Activated CD4-positive, alpha-beta T cell treated with anti-CD3 and anti-CD28 coated beads, Interleukin-2, amount 10 ng/mL, durations not matched to agents 24 days and 14 days (primary cell): ENCODE results near the gene KRT23. TPM values are rescaled to one million over a fixed set of nuclear protein-coding genes. Genes with fewer than 3 reads are reported as not detected.

Experiments
- DNase-seq: peaks from one replicate; pipeline ENCODE4 v3.0.0; 2022
- H3K27ac Mint-ChIP-seq: one replicate; pipeline ENCODE4 v1.8.0; 2022; ENCODE audit warnings: mild to moderate bottlenecking, mixed read lengths
- H3K27me3 Mint-ChIP-seq: one replicate; pipeline ENCODE4 v1.8.0; 2022; ENCODE audit warnings: mixed read lengths
- H3K36me3 Mint-ChIP-seq: one replicate; pipeline ENCODE4 v1.8.0; 2022; ENCODE audit warnings: low read depth, mild to moderate bottlenecking, mixed read lengths
- H3K4me1 Mint-ChIP-seq: one replicate; pipeline ENCODE4 v1.8.0; 2021; ENCODE audit warnings: mixed read lengths
- H3K4me3 Mint-ChIP-seq: one replicate; pipeline ENCODE4 v1.8.0; 2022; ENCODE audit warnings: mild to moderate bottlenecking, moderate library complexity, mixed read lengths
- H3K9me3 Mint-ChIP-seq: one replicate; pipeline ENCODE4 v1.8.0; 2021; ENCODE audit warnings: mixed read lengths
- intact Hi-C: fragments of 100-400 bp; cut with micrococcal nuclease; formaldehyde crosslinking; loops from one replicate; pipeline ENCODE4 v1.15.1; 2023
- total RNA-seq: library from RNA; stranded (reverse); gene quantifications from 2 replicates; pipeline ENCODE4 v1.2.3, GENCODE V29; 2022

Gene KRT23
- total RNA-seq, 1 donor from 2014 or later, result not detected

DNA sequence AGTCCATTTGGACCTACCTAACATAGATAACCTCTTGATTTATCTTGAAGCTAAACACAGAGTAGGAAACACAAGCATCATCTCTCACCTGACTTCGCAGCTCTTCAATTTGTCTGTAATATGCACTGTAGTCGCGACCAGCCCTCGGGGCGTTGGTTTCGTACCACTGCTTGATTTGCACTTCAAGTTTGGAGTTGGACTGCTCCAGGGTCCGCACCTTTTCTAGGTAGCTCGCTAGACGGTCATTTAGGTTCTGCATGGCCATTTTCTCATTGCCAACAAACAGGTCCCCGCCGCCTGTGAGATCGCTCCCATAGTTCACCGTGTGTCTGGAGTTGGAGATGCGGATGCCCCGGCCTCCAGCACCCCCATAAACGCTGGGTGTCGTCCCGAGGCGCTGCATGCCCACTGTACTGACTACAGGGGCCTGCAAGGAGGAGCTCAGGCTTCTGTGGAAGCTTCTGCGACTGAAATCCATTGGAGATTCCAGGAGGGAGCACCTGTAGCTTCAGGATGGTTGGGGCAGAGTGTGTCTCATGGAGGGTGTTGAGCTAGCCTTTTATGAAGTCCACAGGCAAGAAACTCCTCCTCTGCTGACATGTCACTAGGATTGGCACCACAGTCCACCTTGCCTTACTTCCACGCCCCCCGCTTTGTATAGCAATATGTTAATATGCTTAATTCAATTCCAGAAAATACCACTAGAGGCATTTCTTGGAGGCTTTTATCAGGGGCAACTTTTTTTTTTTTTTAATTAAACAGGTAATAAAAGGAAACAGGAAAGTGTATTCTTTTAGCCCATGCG lies 52.5 kb downstream of the KRT23 start, which contains the start of gene KRT20:
Gene KRT20 (minus strand): TSS at position 535 of the 805 bp plus-strand sequence. CDS start 57 bp downstream, at position 478.
- H3K36me3 Mint-ChIP-seq, result no peaks in the 10 kb centered on the region
- H3K27ac Mint-ChIP-seq, result no peak within 1 kb of the TSS
- intact Hi-C loops, result no loop called here
- DNase-seq, result no peak
- H3K4me3 Mint-ChIP-seq, result no peak within 1 kb of the TSS
- H3K4me1 Mint-ChIP-seq, result no peaks in the 10 kb centered on the region
- no peaks in the 10 kb centered on the region for H3K9me3 Mint-ChIP-seq
- H3K27me3 Mint-ChIP-seq, result peaks cover 35% of the 10 kb centered on the region

DNA sequence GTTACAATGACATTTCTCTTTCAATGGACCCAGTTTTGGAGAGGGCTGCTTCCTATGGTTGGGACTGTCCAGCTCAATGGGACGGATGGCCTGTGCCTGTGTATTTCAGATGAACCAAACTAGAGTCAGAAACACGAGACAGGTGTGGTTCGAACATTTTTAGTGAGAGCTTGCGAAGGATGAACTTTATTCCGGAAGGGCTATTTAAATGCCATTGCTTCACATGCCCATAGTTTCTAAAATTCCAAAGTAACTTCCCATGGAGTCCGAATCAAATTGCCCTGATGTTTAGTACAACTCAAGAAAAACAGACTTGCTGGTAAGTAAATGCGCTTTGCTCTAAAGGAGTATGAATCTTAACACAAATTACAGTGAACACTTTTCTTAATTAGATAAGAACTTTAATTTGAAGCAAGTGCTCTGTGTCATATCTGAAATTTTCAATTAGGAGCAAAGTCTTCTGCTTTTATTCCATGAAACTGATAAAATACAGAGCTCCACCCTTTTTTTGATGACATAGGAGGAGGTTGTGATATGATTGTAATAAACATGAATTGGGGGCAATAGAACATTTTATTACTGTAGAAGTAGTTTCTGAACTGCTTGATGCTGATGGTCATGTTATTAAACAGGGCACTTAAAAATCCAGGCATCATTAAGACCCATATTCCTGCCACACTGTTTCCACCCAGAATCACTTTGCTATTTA lies 53.7 kb downstream of the KRT23 start:
- no peak overlapping the region for H3K4me3 Mint-ChIP-seq
- no peak for DNase-seq
- no peaks in the 10 kb centered on the region for H3K4me1 Mint-ChIP-seq
- intact Hi-C loops, result no loop called here
- H3K27ac Mint-ChIP-seq, result no peak overlapping the region
- peaks cover 24% of the 10 kb centered on the region for H3K27me3 Mint-ChIP-seq
- H3K9me3 Mint-ChIP-seq, result no peaks in the 10 kb centered on the region
- H3K36me3 Mint-ChIP-seq, result no peaks in the 10 kb centered on the region

DNA sequence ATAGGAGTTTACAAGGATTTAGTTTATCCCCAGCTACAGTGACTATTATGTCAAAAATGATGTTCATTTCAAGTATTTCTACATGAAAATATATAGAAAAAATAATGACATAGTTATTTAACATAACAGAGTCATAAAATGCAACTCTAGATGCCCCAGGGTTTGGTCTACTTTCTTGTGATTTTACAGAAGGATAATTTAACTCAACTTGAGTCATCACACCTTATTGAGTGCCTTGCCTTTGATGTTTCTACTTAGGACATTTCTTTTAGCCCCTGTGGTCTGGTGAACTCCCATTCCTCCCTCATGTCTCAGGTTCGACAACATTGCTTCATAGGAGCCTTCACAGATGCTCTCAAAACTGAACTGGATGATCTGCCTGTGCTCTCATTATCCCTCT lies 54.4 kb downstream of the KRT23 start:
- H3K36me3 Mint-ChIP-seq, result no peaks in the 10 kb centered on the region
- no peak for DNase-seq
- peaks cover 17% of the 10 kb centered on the region for H3K27me3 Mint-ChIP-seq
- intact Hi-C loops, result no loop called here
- no peak overlapping the region for H3K4me3 Mint-ChIP-seq
- no peaks in the 10 kb centered on the region for H3K4me1 Mint-ChIP-seq
- no peaks in the 10 kb centered on the region for H3K9me3 Mint-ChIP-seq
- no peak overlapping the region for H3K27ac Mint-ChIP-seq

DNA sequence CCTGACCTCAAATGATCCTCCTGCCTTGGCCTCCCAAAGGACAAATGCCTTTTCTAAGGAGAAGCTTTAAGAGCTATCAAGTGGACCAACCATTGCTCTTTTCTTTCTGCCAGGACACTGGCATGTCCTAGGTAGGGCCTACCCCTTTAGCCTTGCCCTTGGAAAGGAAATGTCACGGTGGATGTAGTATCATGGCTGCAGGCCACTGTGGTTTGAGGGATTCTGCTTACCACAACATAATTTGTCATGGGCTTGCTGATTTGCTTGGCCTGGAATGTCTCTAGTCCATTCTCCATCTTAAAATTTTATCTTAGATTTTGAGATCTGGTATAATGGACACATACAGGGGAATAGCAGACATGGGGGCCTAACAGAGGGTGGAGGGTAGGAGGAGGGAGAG lies 58.4 kb downstream of the KRT23 start:
- no peak for DNase-seq
- Mint-ChIP-seq H3K9me3 (no peaks in the 10 kb centered on the region), H3K4me1 (no peaks in the 10 kb centered on the region), H3K36me3 (no peaks in the 10 kb centered on the region), H3K27me3 (peaks cover 20% of the 10 kb centered on the region), H3K4me3 (no peak overlapping the region), H3K27ac (no peak overlapping the region)
- intact Hi-C loops, result no loop called here

DNA sequence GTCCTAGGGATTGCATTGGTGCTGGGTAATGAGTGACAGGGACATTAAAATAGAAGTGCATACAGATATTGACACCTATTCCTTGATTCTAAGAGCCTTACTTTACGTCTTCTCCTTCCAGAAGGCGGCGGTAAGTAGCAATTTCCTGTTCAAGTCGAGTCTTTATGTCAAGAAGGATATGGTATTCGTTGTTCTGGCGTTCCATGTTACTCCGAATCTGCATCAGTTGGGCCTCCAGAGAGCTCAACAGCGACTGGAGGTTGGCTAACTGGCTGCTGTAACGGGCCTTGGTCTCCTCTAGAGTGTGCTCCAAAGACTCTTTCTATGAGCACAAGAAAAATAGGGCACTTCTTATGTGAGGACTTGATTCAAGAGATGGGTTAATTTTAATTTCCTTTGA lies 59.4 kb downstream of the KRT23 start:
- H3K4me1 Mint-ChIP-seq, result no peaks in the 10 kb centered on the region
- H3K9me3 Mint-ChIP-seq, result no peaks in the 10 kb centered on the region
- no peaks in the 10 kb centered on the region for H3K36me3 Mint-ChIP-seq
- H3K27me3 Mint-ChIP-seq, result peaks cover 20% of the 10 kb centered on the region
- intact Hi-C loops, result no loop called here
- H3K27ac Mint-ChIP-seq, result no peak overlapping the region
- H3K4me3 Mint-ChIP-seq, result no peak overlapping the region
- no peak for DNase-seq

DNA sequence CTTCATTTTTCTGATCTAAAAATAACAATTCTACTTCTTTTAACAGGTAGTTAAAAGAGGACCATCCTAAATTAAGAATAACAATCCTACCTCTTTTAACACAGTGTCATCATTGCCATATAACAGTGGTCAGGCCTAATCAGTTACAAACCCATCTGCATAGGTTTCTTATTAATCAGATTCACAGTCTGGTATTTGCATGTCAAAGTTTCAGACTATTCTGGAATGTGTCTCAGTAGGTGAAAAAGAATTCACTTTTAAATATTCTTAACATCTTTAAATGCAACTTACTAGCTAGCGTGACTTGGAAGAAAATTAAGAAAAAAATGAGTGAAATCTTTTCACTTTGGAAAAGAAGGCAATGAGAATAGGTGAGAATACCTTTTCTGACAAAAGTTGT lies 63.6 kb downstream of the KRT23 start:
- H3K9me3 Mint-ChIP-seq, result no peaks in the 10 kb centered on the region
- H3K27ac Mint-ChIP-seq, result no peak overlapping the region
- peaks cover 34% of the 10 kb centered on the region for H3K27me3 Mint-ChIP-seq
- H3K4me3 Mint-ChIP-seq, result no peak overlapping the region
- intact Hi-C loops, result no loop called here
- no peaks in the 10 kb centered on the region for H3K36me3 Mint-ChIP-seq
- no peaks in the 10 kb centered on the region for H3K4me1 Mint-ChIP-seq
- DNase-seq, result no peak

DNA sequence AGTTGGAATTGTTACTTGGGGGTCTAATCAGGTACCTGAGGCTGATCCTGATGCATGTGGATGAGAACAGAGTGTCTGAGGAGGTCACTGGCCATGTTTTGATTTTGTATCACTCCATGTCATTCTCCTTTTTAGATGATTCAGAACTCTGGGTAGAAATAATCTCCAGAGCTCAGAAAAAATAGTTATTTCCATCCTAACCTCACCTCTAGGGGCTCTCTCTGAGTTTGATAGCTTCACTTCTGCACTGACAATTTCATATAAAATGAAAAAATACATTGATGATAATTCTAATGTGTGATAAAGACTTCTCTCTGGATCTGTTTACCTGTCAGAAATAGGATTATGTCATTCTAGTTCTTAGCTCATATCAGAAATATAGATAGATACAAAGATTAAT lies 64.2 kb downstream of the KRT23 start:
- no peak for DNase-seq
- intact Hi-C loops, result no loop called here
- Mint-ChIP-seq H3K27ac (no peak overlapping the region), H3K27me3 (peaks cover 35% of the 10 kb centered on the region), H3K4me1 (no peaks in the 10 kb centered on the region), H3K9me3 (no peaks in the 10 kb centered on the region), H3K4me3 (no peak overlapping the region), H3K36me3 (no peaks in the 10 kb centered on the region)

Other genes with a start within 250 kb of the KRT23 start
- gene KRT24, start 233.9 kb downstream of the KRT23 start, total RNA-seq, result not detected in 2 replicates
- not detected in 2 replicates for gene KRT25, start 182.3 kb downstream of the KRT23 start, total RNA-seq
- gene KRT26, start 165.4 kb downstream of the KRT23 start, total RNA-seq, result not detected in 2 replicates
- gene KRT27, start 155.1 kb downstream of the KRT23 start, total RNA-seq, result not detected in 2 replicates
- not detected in 2 replicates for gene KRT28, start 137.7 kb downstream of the KRT23 start, total RNA-seq
- 26.4 and 27.8 TPM in 2 replicates for gene KRT10, start 115.0 kb downstream of the KRT23 start, total RNA-seq
- gene KRT12, start 70.4 kb downstream of the KRT23 start, total RNA-seq, result not detected in 2 replicates
- gene KRT20, start 52.4 kb downstream of the KRT23 start, total RNA-seq, result not detected in 2 replicates
- gene KRT39, start 29.3 kb upstream of the KRT23 start, total RNA-seq, result not detected in 2 replicates
- gene KRT40, start 46.7 kb upstream of the KRT23 start, total RNA-seq, result not detected in 2 replicates
- not detected in 2 replicates for gene KRTAP3-3, start 56.5 kb upstream of the KRT23 start, total RNA-seq
- gene KRTAP3-2, start 62.3 kb upstream of the KRT23 start, total RNA-seq, result not detected in 2 replicates
- not detected in 2 replicates for gene KRTAP3-1, start 71.5 kb upstream of the KRT23 start, total RNA-seq
- not detected in 2 replicates for gene KRTAP1-5, start 89.6 kb upstream of the KRT23 start, total RNA-seq
- gene KRTAP1-4, start 92.5 kb upstream of the KRT23 start, total RNA-seq, result not detected in 2 replicates
- gene KRTAP1-3, start 97.2 kb upstream of the KRT23 start, total RNA-seq, result not detected in 2 replicates
- not detected in 2 replicates for gene KRTAP1-1, start 103.8 kb upstream of the KRT23 start, total RNA-seq
- not detected in 2 replicates for gene KRTAP2-1, start 109.7 kb upstream of the KRT23 start, total RNA-seq
- gene KRTAP2-2, start 117.6 kb upstream of the KRT23 start, total RNA-seq, result not detected in 2 replicates
- gene KRTAP2-3, start 122.5 kb upstream of the KRT23 start, total RNA-seq, result not detected in 2 replicates
- not detected in 2 replicates for gene KRTAP2-4, start 128.2 kb upstream of the KRT23 start, total RNA-seq
- gene KRTAP4-7, start 146.5 kb upstream of the KRT23 start, total RNA-seq, result not detected in 2 replicates
- not detected in 2 replicates for gene KRTAP4-8, start 160.5 kb upstream of the KRT23 start, total RNA-seq
- gene KRTAP4-16, start 164.6 kb upstream of the KRT23 start, total RNA-seq, result not detected in 2 replicates
- not detected in 2 replicates for gene KRTAP4-9, start 167.7 kb upstream of the KRT23 start, total RNA-seq
- gene KRTAP4-11, start 180.7 kb upstream of the KRT23 start, total RNA-seq, result not detected in 2 replicates
- not detected in 2 replicates for gene KRTAP4-12, start 186.5 kb upstream of the KRT23 start, total RNA-seq
- not detected in 2 replicates for gene KRTAP4-6, start 202.9 kb upstream of the KRT23 start, total RNA-seq
- not detected in 2 replicates for gene KRTAP4-5, start 212.2 kb upstream of the KRT23 start, total RNA-seq
- gene KRTAP4-4, start 223.1 kb upstream of the KRT23 start, total RNA-seq, result not detected in 2 replicates
- not detected in 2 replicates for gene KRTAP4-3, start 230.6 kb upstream of the KRT23 start, total RNA-seq
- not detected in 2 replicates for gene KRTAP4-2, start 240.6 kb upstream of the KRT23 start, total RNA-seq
- not detected in 2 replicates for gene KRTAP4-1, start 247.3 kb upstream of the KRT23 start, total RNA-seq